ENCODE data around the gene KCNQ1.
A peak's percentile ranks its signal among the peaks of the same experiment; 100 is the strongest.

The KCNQ1 gene

GRCh38 chr11:2890466-2891294 is 445.9 kb downstream of the KCNQ1 start:
- peak; percentile 62 for DNase-seq (ENCODE audit: low read depth)
- TF ChIP-seq CTCF (IDR thresholded peaks at IDR 0.05; ENCODE audit: insufficient read depth, low read depth, low read length, missing control alignments) = no peak
- H3K4me3 ChIP-seq (ENCODE audit: low read length) = peak overlapping the region; percentile 25

- peak overlapping the region; percentile 43 for H3K4me3 ChIP-seq (ENCODE audit: low read length)
- TF ChIP-seq CTCF (IDR thresholded peaks at IDR 0.05; ENCODE audit: insufficient read depth, low read depth, low read length, missing control alignments) = no peak
Measured at GRCh38 chr11:2891326-2892214, 446.8 kb downstream of the KCNQ1 start.

GRCh38 chr11:2892215-2892966 is 447.6 kb downstream of the KCNQ1 start:
- TF ChIP-seq CTCF (IDR thresholded peaks at IDR 0.05; ENCODE audit: insufficient read depth, low read depth, low read length, missing control alignments) = peak; percentile 85
- no peak for DNase-seq (ENCODE audit: low read depth)
- H3K4me3 ChIP-seq (ENCODE audit: low read length) = peak overlapping the region; percentile 43

More at GRCh38 chr11:2891326-2892214, 446.8 kb downstream of the KCNQ1 start:
- no peak for DNase-seq (ENCODE audit: low read depth)

GRCh38 chr11:2892967-2893528 is 448.2 kb downstream of the KCNQ1 start:
- peak overlapping the region; percentile 43 for H3K4me3 ChIP-seq (ENCODE audit: low read length)
- DNase-seq (ENCODE audit: low read depth) = peak; percentile 46
- peak; percentile 43 for TF ChIP-seq CTCF (IDR thresholded peaks at IDR 0.05; ENCODE audit: insufficient read depth, low read depth, low read length, missing control alignments)

- no peak for DNase-seq (ENCODE audit: low read depth)
- TF ChIP-seq CTCF (IDR thresholded peaks at IDR 0.05; ENCODE audit: insufficient read depth, low read depth, low read length, missing control alignments) = no peak
- no peak overlapping the region for H3K4me3 ChIP-seq (ENCODE audit: low read length)
Measured at GRCh38 chr11:2893935-2894334, 449.1 kb downstream of the KCNQ1 start.

- no peak for DNase-seq (ENCODE audit: low read depth)
- H3K4me3 ChIP-seq (ENCODE audit: low read length) = no peak overlapping the region
- TF ChIP-seq CTCF (IDR thresholded peaks at IDR 0.05; ENCODE audit: insufficient read depth, low read depth, low read length, missing control alignments) = no peak
Measured at GRCh38 chr11:2896047-2896446, 451.2 kb downstream of the KCNQ1 start.

All from epithelial cell of esophagus (primary cell).